GM21576 (cell line): Measurements from ENCODE around the gene GCSH.
"Not testable (repeated sequence)": the region's sequence is repeated elsewhere in the genome, so short reads cannot be mapped to it uniquely, and the experiment has no call there.

ENCODE experiments used
- ATAC-seq: cut with Tn5 transposase; IDR thresholded peaks from one replicate; pipeline ENCODE4 v1.9.1; 2021; ENCODE audit warnings: mild to moderate bottlenecking, moderate library complexity; ENCODE audit not compliant: unreplicated experiment

GCSH gene

GRCh38 chr16:81095953-81096714 lies at the start of gene GCSH:
Gene GCSH, minus strand, starts transcription at chr16:81096395. Its CDS starts 117 bp downstream, at chr16:81096278.
- ATAC-seq, result peak; percentile 99

GRCh38 chr16:81143921-81144471 lies 47.8 kb upstream of the GCSH start:
- ATAC-seq, result no peak

GRCh38 chr16:81142864-81143263 lies 46.7 kb upstream of the GCSH start:
- ATAC-seq, result no peak

GRCh38 chr16:81140930-81141780 lies 45.0 kb upstream of the GCSH start:
- no peak for ATAC-seq

- no peak for ATAC-seq
Observed at GRCh38 chr16:81138831-81139557, 42.8 kb upstream of the GCSH start.

- ATAC-seq, result no peak
Observed at GRCh38 chr16:81137754-81138153, 41.6 kb upstream of the GCSH start.

GRCh38 chr16:81136390-81137335 lies 40.5 kb upstream of the GCSH start:
- no peak for ATAC-seq

- no peak for ATAC-seq
Observed at GRCh38 chr16:81130126-81130525, 33.9 kb upstream of the GCSH start.

- ATAC-seq, result no peak
Observed at GRCh38 chr16:81128726-81129524, 32.7 kb upstream of the GCSH start.

GRCh38 chr16:81127051-81127450 lies 30.9 kb upstream of the GCSH start:
- no peak for ATAC-seq

- ATAC-seq, result no peak
Observed at GRCh38 chr16:81123092-81123852, 27.1 kb upstream of the GCSH start.

- ATAC-seq, result no peak
Observed at GRCh38 chr16:81121474-81121990, 25.3 kb upstream of the GCSH start.

GRCh38 chr16:81117436-81117835 lies 21.2 kb upstream of the GCSH start:
- ATAC-seq, result no peak

GRCh38 chr16:81116285-81116684 lies 20.1 kb upstream of the GCSH start:
- no peak for ATAC-seq

GRCh38 chr16:81112453-81112852 lies 16.3 kb upstream of the GCSH start:
- no peak for ATAC-seq

- ATAC-seq, result not testable (repeated sequence)
Observed at GRCh38 chr16:81109274-81109673, 13.1 kb upstream of the GCSH start.

GRCh38 chr16:81107511-81107910 lies 11.3 kb upstream of the GCSH start:
- ATAC-seq, result no peak

GRCh38 chr16:81106826-81107503 lies 10.8 kb upstream of the GCSH start:
- ATAC-seq, result no peak
